Caco-2 (cell line): ENCODE measurements around the gene TSHZ2. TPM values are rescaled to one million over a fixed set of nuclear protein-coding genes. Genes with fewer than 3 reads are reported as not detected.

Source experiments
- BruUV-seq: library from RNA; stranded (reverse); fragments of 400-500 nt; replicated peaks from 2 replicates; lab custom pipeline; 2021; lab: Mats Ljungman, UMichigan
- CTCF ChIA-PET: fragments of 300-600 bp; sonication (Branson Sonifier 250); formaldehyde crosslinking; loops from one replicate; lab custom pipeline; 2022; ENCODE audit warnings: antibody characterized with exemption; lab: Charles Lee
- POLR2A ChIA-PET: fragments of 300-600 bp; sonication (Branson Sonifier 250); formaldehyde crosslinking; loops from one replicate; lab custom pipeline; 2022; ENCODE audit warnings: antibody characterized with exemption; lab: Charles Lee
- DNase-seq, 2 experiments: peaks; one replicate each; pipeline versions ENCODE4 v3.0.0 to v3.0.0-alpha.2; 2020 to 2022
- H3K27me3 ChIP-seq: replicated peaks from 2 replicates; pipeline ENCODE4 v1.6.0; 2011; ENCODE audit warnings: low read length; ENCODE audit not compliant: control insufficient read depth, insufficient read depth
- H3K36me3 ChIP-seq: 2 replicates; pipeline ENCODE4 v1.5.1; 2011; ENCODE audit warnings: low read length; ENCODE audit not compliant: control insufficient read depth, insufficient read depth
- H3K4me1 ChIP-seq: fragments of 250-450 bp; sonication (Bioruptor Pico); 2 replicates; pipeline ENCODE4 v1.5.1; 2020; ENCODE audit warnings: mild to moderate bottlenecking
- H3K4me3 ChIP-seq: 2 replicates; pipeline ENCODE4 v1.5.1; 2011; ENCODE audit warnings: low read depth, mild to moderate bottlenecking, control low read depth, low read length
- H3K9me3 ChIP-seq: fragments of 250-450 bp; sonication (Bioruptor Pico); 2 replicates; pipeline ENCODE4 v1.5.1; 2020; ENCODE audit warnings: mild to moderate bottlenecking, moderate library complexity
- H3K27ac Mint-ChIP-seq: one replicate; pipeline ENCODE4 v1.8.0; 2022; ENCODE audit warnings: mixed read lengths; ENCODE audit not compliant: unreplicated experiment
- H3K27me3 Mint-ChIP-seq: one replicate; pipeline ENCODE4 v1.8.0; 2022; ENCODE audit warnings: mixed read lengths; ENCODE audit not compliant: insufficient read depth, unreplicated experiment
- H3K36me3 Mint-ChIP-seq: one replicate; pipeline ENCODE4 v1.8.0; 2022; ENCODE audit warnings: mild to moderate bottlenecking, mixed read lengths; ENCODE audit not compliant: insufficient read depth, unreplicated experiment
- H3K4me1 Mint-ChIP-seq: one replicate; pipeline ENCODE4 v1.8.0; 2022; ENCODE audit warnings: low read depth, mixed read lengths; ENCODE audit not compliant: unreplicated experiment
- H3K4me3 Mint-ChIP-seq: one replicate; pipeline ENCODE4 v1.8.0; 2022; ENCODE audit warnings: mild to moderate bottlenecking, moderate library complexity, mixed read lengths; ENCODE audit not compliant: unreplicated experiment
- H3K9me3 Mint-ChIP-seq: one replicate; pipeline ENCODE4 v1.8.0; 2022; ENCODE audit warnings: mixed read lengths; ENCODE audit not compliant: unreplicated experiment
- intact Hi-C: fragments of 100-400 bp; cut with micrococcal nuclease; formaldehyde crosslinking; loops from one replicate; pipeline ENCODE4 v1.10.0; 2022; ENCODE audit not compliant: unreplicated experiment
- total RNA-seq: library from RNA; stranded (reverse); gene quantifications from 2 replicates; pipeline ENCODE4 v1.2.3, GENCODE V29; 2022
- TF ChIP-seq, protein P1 (sequence below), 2 experiments: fragments of 200-600 bp in 1 of 2; IDR thresholded peaks; 1 replicate in 1 of 2; 2 replicates in 1 of 2; pipeline versions ENCODE4 v1.5.1 to v1.8.0; 2011 to 2022; ENCODE audit warnings: antibody characterized with exemption in 1 of 2, control low read depth in 1 of 2, inconsistent platforms in 1 of 2, low read depth in 1 of 2, low read length in 1 of 2, mild to moderate bottlenecking in 1 of 2, moderate library complexity in 1 of 2; ENCODE audit not compliant: insufficient read depth in 1 of 2, severe bottlenecking in 1 of 2, unreplicated experiment in 1 of 2

TSHZ2 gene
- total RNA-seq, 1 experiment from 2014 or later: 0.07 TPM

DNA sequence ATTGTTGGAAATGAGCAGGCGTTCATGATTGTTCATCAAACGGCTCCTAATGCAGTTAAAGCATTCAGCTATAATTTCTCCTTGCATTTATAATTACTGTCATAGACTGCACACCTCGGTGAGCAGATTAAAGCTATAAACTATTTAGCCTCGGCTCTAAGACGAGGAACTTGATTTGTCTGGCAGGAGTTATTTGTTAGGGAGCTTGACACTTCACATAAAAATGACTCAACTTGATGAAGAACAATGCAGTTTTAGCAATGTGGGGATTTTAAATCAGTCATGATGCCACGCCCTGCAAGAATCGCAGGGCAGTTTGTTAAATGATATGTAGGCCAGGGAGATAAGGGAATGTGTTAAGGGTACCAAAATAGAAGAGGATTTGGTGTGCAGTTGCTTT is 290.2 kb downstream of the TSHZ2 start:
- TF ChIP-seq, protein P1, sequence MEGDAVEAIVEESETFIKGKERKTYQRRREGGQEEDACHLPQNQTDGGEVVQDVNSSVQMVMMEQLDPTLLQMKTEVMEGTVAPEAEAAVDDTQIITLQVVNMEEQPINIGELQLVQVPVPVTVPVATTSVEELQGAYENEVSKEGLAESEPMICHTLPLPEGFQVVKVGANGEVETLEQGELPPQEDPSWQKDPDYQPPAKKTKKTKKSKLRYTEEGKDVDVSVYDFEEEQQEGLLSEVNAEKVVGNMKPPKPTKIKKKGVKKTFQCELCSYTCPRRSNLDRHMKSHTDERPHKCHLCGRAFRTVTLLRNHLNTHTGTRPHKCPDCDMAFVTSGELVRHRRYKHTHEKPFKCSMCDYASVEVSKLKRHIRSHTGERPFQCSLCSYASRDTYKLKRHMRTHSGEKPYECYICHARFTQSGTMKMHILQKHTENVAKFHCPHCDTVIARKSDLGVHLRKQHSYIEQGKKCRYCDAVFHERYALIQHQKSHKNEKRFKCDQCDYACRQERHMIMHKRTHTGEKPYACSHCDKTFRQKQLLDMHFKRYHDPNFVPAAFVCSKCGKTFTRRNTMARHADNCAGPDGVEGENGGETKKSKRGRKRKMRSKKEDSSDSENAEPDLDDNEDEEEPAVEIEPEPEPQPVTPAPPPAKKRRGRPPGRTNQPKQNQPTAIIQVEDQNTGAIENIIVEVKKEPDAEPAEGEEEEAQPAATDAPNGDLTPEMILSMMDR (IDR thresholded peaks at IDR 0.05; ENCODE audit: insufficient read depth in 1 of 2, low read depth in 1 of 2, low read length in 1 of 2, severe bottlenecking in 1 of 2, unreplicated experiment in 1 of 2): no peak
- no peaks in the 10 kb centered on the region for H3K9me3 ChIP-seq
- no TSS peak for BruUV-seq

GRCh38 chr20:53263554-53264438 is 291.6 kb downstream of the TSHZ2 start:
- no peak for DNase-seq
- Mint-ChIP-seq H3K36me3 (no peaks in the 10 kb centered on the region), H3K9me3 (no peaks in the 10 kb centered on the region), H3K27ac (no peak overlapping the region), H3K4me3 (no peak overlapping the region), H3K4me1 (peaks cover 4% of the 10 kb centered on the region), H3K27me3 (peaks cover 6% of the 10 kb centered on the region)
- BruUV-seq: no TSS peak
- Histone ChIP-seq H3K27me3 (no peaks in the 10 kb centered on the region), H3K4me1 (peaks cover 4% of the 10 kb centered on the region; the same call in 1 of the 2 replicates), H3K9me3 (no peaks in the 10 kb centered on the region), H3K36me3 (no peaks in the 10 kb centered on the region), H3K4me3 (no peak overlapping the region)
- intact Hi-C loops: no loop called here
- ChIA-PET POLR2A (no interaction called here), CTCF (no interaction called here)
- TF ChIP-seq, protein P1 (IDR thresholded peaks at IDR 0.05; ENCODE audit: insufficient read depth in 1 of 2, low read depth in 1 of 2, low read length in 1 of 2, severe bottlenecking in 1 of 2, unreplicated experiment in 1 of 2): no peak

More for the DNA sequence above, 290.2 kb downstream of the TSHZ2 start:
- peaks cover 6% of the 10 kb centered on the region for H3K4me1 Mint-ChIP-seq
- Histone ChIP-seq H3K27me3 (no peaks in the 10 kb centered on the region), H3K4me3 (no peak overlapping the region), H3K4me1 (peaks cover 13% of the 10 kb centered on the region; the same call in 1 of the 2 replicates), H3K36me3 (no peaks in the 10 kb centered on the region)
- no peaks in the 10 kb centered on the region for H3K36me3 Mint-ChIP-seq
- H3K9me3 Mint-ChIP-seq: peaks cover 2% of the 10 kb centered on the region
- no peak overlapping the region for H3K4me3 Mint-ChIP-seq
- POLR2A ChIA-PET: no interaction called here
- no peak for DNase-seq
- CTCF ChIA-PET: no interaction called here
- peaks cover 4% of the 10 kb centered on the region for H3K27me3 Mint-ChIP-seq
- H3K27ac Mint-ChIP-seq: no peak overlapping the region
- intact Hi-C loops: no loop called here

DNA sequence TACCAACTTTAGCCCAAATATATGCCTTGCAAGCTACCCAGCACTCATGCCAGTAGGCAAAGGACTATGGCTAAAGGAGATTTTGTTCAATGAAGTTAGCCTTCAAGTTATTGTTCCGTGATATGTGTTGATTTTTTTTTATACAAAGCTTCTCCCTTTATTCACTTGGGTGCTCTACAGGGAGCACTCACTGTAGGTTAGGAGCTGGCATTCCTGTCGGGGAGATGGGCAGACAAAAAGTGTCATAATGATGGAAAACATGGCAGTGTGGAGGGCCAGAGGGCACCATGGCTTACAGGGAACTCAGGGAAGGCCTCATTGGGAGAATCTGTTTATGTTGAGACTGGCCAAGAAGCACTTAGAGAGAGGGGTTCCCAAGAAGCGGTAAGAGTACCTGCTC is 292.4 kb downstream of the TSHZ2 start:
- no peak overlapping the region for H3K4me3 Mint-ChIP-seq
- H3K27me3 ChIP-seq: no peaks in the 10 kb centered on the region
- TF ChIP-seq, protein P1 (IDR thresholded peaks at IDR 0.05; ENCODE audit: insufficient read depth in 1 of 2, low read depth in 1 of 2, low read length in 1 of 2, severe bottlenecking in 1 of 2, unreplicated experiment in 1 of 2): no peak
- H3K4me3 ChIP-seq: no peak overlapping the region
- H3K27me3 Mint-ChIP-seq: peaks cover 6% of the 10 kb centered on the region
- no peaks in the 10 kb centered on the region for H3K9me3 ChIP-seq
- H3K36me3 Mint-ChIP-seq: no peaks in the 10 kb centered on the region
- H3K4me1 ChIP-seq: no peaks in the 10 kb centered on the region
- ChIA-PET CTCF (no interaction called here), POLR2A (no interaction called here)
- intact Hi-C loops: no loop called here
- no peak overlapping the region for H3K27ac Mint-ChIP-seq
- no peaks in the 10 kb centered on the region for H3K9me3 Mint-ChIP-seq
- no peak for DNase-seq
- no peaks in the 10 kb centered on the region for H3K4me1 Mint-ChIP-seq
- H3K36me3 ChIP-seq: no peaks in the 10 kb centered on the region
- BruUV-seq: no TSS peak
